Mesenchymal stem cell (in vitro differentiated cells and primary cell): ENCODE data around the gene KRTAP9-3.
A peak's percentile ranks its signal among the peaks of the same experiment; 100 is the strongest.
"Not testable (repeated sequence)": the region's sequence is repeated elsewhere in the genome, so short reads cannot be mapped to it uniquely, and the experiment has no call there.

Experiments
- DNase-seq: peaks from one replicate; pipeline ENCODE4 v3.0.0-alpha.2; 2013
- H2AFZ ChIP-seq: one replicate; pipeline ENCODE4 v1.6.1; 2013; ENCODE audit warnings: low read depth, mild to moderate bottlenecking, control low read depth, inconsistent platforms, low read length, moderate library complexity
- H2AK5ac ChIP-seq: 2 replicates; pipeline ENCODE4 v1.6.1; 2013; ENCODE audit warnings: low read length, moderate library complexity, mild to moderate bottlenecking, inconsistent platforms; ENCODE audit not compliant: severe bottlenecking
- H2BK120ac ChIP-seq: one replicate; pipeline ENCODE4 v1.6.1; 2013; ENCODE audit warnings: low read depth, mild to moderate bottlenecking, inconsistent platforms, low read length, moderate library complexity
- H2BK12ac ChIP-seq, 2 experiments: one replicate each; pipeline ENCODE4 v1.6.1; 2013; ENCODE audit warnings: inconsistent platforms in 2 of 2, low read length in 2 of 2, mild to moderate bottlenecking in 2 of 2, moderate library complexity in 2 of 2, control low read depth in 1 of 2
- H2BK15ac ChIP-seq: one replicate; pipeline ENCODE4 v1.6.1; 2013; ENCODE audit warnings: mild to moderate bottlenecking, low read depth, inconsistent platforms; ENCODE audit not compliant: poor library complexity, severe bottlenecking
- H2BK5ac ChIP-seq: 2 replicates; pipeline ENCODE4 v1.6.1; 2013; ENCODE audit warnings: low read depth, mild to moderate bottlenecking, low read length, control low read depth, inconsistent platforms; ENCODE audit not compliant: poor library complexity, severe bottlenecking
- H3K14ac ChIP-seq, 2 experiments: one replicate each; pipeline ENCODE4 v1.6.1; 2013; ENCODE audit warnings: inconsistent platforms in 2 of 2, low read length in 2 of 2, control low read depth in 1 of 2, mild to moderate bottlenecking in 1 of 2, moderate library complexity in 1 of 2
- H3K18ac ChIP-seq, 2 experiments: one replicate each; pipeline ENCODE4 v1.6.1; 2013; ENCODE audit warnings: inconsistent platforms in 2 of 2, low read length in 2 of 2, control low read depth in 1 of 2, low read depth in 1 of 2, mild to moderate bottlenecking in 1 of 2
- H3K23ac ChIP-seq, 2 experiments: one replicate each; pipeline ENCODE4 v1.6.1; 2013; ENCODE audit warnings: inconsistent platforms in 2 of 2, low read length in 2 of 2, mild to moderate bottlenecking in 2 of 2, moderate library complexity in 2 of 2, control low read depth in 1 of 2
- H3K27ac ChIP-seq: 2 replicates; pipeline ENCODE4 v1.5.1; 2013; ENCODE audit warnings: mild to moderate bottlenecking, moderate library complexity, low read length, control low read depth, inconsistent platforms; ENCODE audit not compliant: poor library complexity, severe bottlenecking
- H3K27me3 ChIP-seq, 2 experiments: 2 replicates each; pipeline versions ENCODE4 v1.6.1 to v1.7.0; 2013; ENCODE audit warnings: low read length in 2 of 2, mild to moderate bottlenecking in 2 of 2, moderate library complexity in 2 of 2, control low read depth in 1 of 2, inconsistent platforms in 1 of 2; ENCODE audit not compliant: control insufficient read depth in 1 of 2, insufficient read depth in 1 of 2
- H3K36me3 ChIP-seq, 2 experiments: 2 replicates each; pipeline versions ENCODE4 v1.6.1 to v1.7.0; 2013; ENCODE audit warnings: low read length in 2 of 2, control low read depth in 1 of 2, inconsistent platforms in 1 of 2, low read depth in 1 of 2, mild to moderate bottlenecking in 1 of 2; ENCODE audit not compliant: insufficient read depth in 2 of 2, control insufficient read depth in 1 of 2
- H3K4ac ChIP-seq, 2 experiments: one replicate each; pipeline ENCODE4 v1.6.1; 2013; ENCODE audit warnings: inconsistent platforms in 2 of 2, low read length in 2 of 2, mild to moderate bottlenecking in 2 of 2, moderate library complexity in 2 of 2, control low read depth in 1 of 2, low read depth in 1 of 2
- H3K4me1 ChIP-seq: 2 replicates; pipeline ENCODE4 v1.6.1; 2013; ENCODE audit warnings: low read depth, low read length, control low read depth; ENCODE audit not compliant: control insufficient read depth, insufficient read depth
- H3K4me2 ChIP-seq: 2 replicates; pipeline ENCODE4 v1.6.1; 2013; ENCODE audit warnings: low read length, mild to moderate bottlenecking, inconsistent platforms; ENCODE audit not compliant: poor library complexity, severe bottlenecking
- H3K4me3 ChIP-seq, 2 experiments: 2 replicates each; pipeline versions ENCODE4 v1.5.1 to v1.7.0; 2013; ENCODE audit warnings: low read length in 2 of 2, mild to moderate bottlenecking in 2 of 2, control low read depth in 1 of 2, low read depth in 1 of 2; ENCODE audit not compliant: insufficient read depth in 1 of 2
- H3K79me1 ChIP-seq: replicated peaks from 2 replicates; pipeline ENCODE4 v1.6.1; 2013; ENCODE audit warnings: mild to moderate bottlenecking, control low read depth, low read length, inconsistent platforms; ENCODE audit not compliant: poor library complexity, severe bottlenecking
- H3K9ac ChIP-seq: 2 replicates; pipeline ENCODE4 v1.7.0; 2013; ENCODE audit warnings: mild to moderate bottlenecking, low read length, moderate library complexity
- H3K9me3 ChIP-seq: 2 replicates; pipeline ENCODE4 v1.7.0; 2013; ENCODE audit warnings: mild to moderate bottlenecking, low read length; ENCODE audit not compliant: control insufficient read depth
- H4K8ac ChIP-seq: one replicate; pipeline ENCODE4 v1.6.1; 2013; ENCODE audit warnings: inconsistent platforms, mild to moderate bottlenecking, low read length, moderate library complexity
- H4K91ac ChIP-seq: one replicate; pipeline ENCODE4 v1.6.1; 2013; ENCODE audit warnings: mild to moderate bottlenecking, low read length, inconsistent platforms
- WGBS: methylation state at CpG from one replicate; pipeline ENCODE4 v1.1.7; 2013; ENCODE audit warnings: mixed read lengths; 5-methylcytosine and 5-hydroxymethylcytosine counted together

The KRTAP9-3 gene

GRCh38 chr17:41267711-41268110 lies 35.5 kb downstream of the KRTAP9-3 start:
- Histone ChIP-seq H3K4ac (no peak overlapping the region), H3K4me3 (no peak overlapping the region), H2BK120ac (no peak overlapping the region), H2BK15ac (no peak overlapping the region), H2BK5ac (no peak overlapping the region), H3K79me1 (no peaks in the 10 kb centered on the region), H2AFZ (no peak overlapping the region), H3K9ac (no peak overlapping the region), H4K91ac (no peak overlapping the region), H3K9me3 (no peaks in the 10 kb centered on the region), H3K27me3 (peaks cover 0 to 21% of the 10 kb centered on the region in 2 experiments), H3K18ac (no peak overlapping the region), H2BK12ac (no peak overlapping the region), H3K14ac (no peak overlapping the region), H3K4me1 (no peaks in the 10 kb centered on the region), H3K23ac (no peak overlapping the region), H4K8ac (no peak overlapping the region), H3K36me3 (no peaks in the 10 kb centered on the region), H3K27ac (no peak overlapping the region), H2AK5ac (no peak overlapping the region), H3K4me2 (no peak overlapping the region)
- WGBS = no CpG with 5 or more reads among the region's 3 CpGs
- DNase-seq = no peak

- H3K18ac ChIP-seq, DNase-seq, H2AK5ac ChIP-seq, H3K27ac ChIP-seq, H2BK120ac ChIP-seq, H3K23ac ChIP-seq, H3K14ac ChIP-seq, H2AFZ ChIP-seq, H3K27me3 ChIP-seq, H3K79me1 ChIP-seq, H2BK12ac ChIP-seq, H4K8ac ChIP-seq, H2BK15ac ChIP-seq, H3K4me1 ChIP-seq, H3K4me2 ChIP-seq, H2BK5ac ChIP-seq, H3K4me3 ChIP-seq, H3K36me3 ChIP-seq, H4K91ac ChIP-seq, H3K9me3 ChIP-seq, H3K9ac ChIP-seq, H3K4ac ChIP-seq: not testable (repeated sequence)
- no CpG with 5 or more reads among the region's 1 CpG for WGBS
These were observed 39.1 kb downstream of the KRTAP9-3 start for GRCh38 chr17:41271323-41271722.

- H3K79me1 ChIP-seq = no peaks in the 10 kb centered on the region
- no peak overlapping the region for H2BK12ac ChIP-seq
- H3K18ac ChIP-seq = no peak overlapping the region
- peaks cover 0 to 9% of the 10 kb centered on the region in 2 experiments for H3K27me3 ChIP-seq
- H3K14ac ChIP-seq = no peak overlapping the region
- no peak overlapping the region for H2BK5ac ChIP-seq
- no peak overlapping the region for H4K91ac ChIP-seq
- no peak overlapping the region for H2BK120ac ChIP-seq
- H3K4ac ChIP-seq = no peak overlapping the region
- WGBS = no CpG with 5 or more reads among the region's 1 CpG
- H3K9ac ChIP-seq = no peak overlapping the region
- H3K23ac ChIP-seq = no peak overlapping the region
- H4K8ac ChIP-seq = no peak overlapping the region
- DNase-seq = no peak
- H2AK5ac ChIP-seq = no peak overlapping the region
- H3K4me2 ChIP-seq = no peak overlapping the region
- H2BK15ac ChIP-seq = no peak overlapping the region
- H2AFZ ChIP-seq = no peak overlapping the region
- no peaks in the 10 kb centered on the region for H3K36me3 ChIP-seq
- H3K27ac ChIP-seq = no peak overlapping the region
- peaks cover 3% of the 10 kb centered on the region for H3K4me1 ChIP-seq
- no peaks in the 10 kb centered on the region for H3K9me3 ChIP-seq
- no peak overlapping the region for H3K4me3 ChIP-seq
These were observed 39.6 kb downstream of the KRTAP9-3 start for GRCh38 chr17:41271858-41272257.

- H2AFZ ChIP-seq, H4K91ac ChIP-seq, H3K4me2 ChIP-seq, H3K4ac ChIP-seq, H3K27me3 ChIP-seq, H3K36me3 ChIP-seq, H3K23ac ChIP-seq, H2BK5ac ChIP-seq, H3K27ac ChIP-seq, H3K9me3 ChIP-seq, H3K4me3 ChIP-seq, H2BK12ac ChIP-seq, DNase-seq, H3K9ac ChIP-seq, H2BK120ac ChIP-seq, H2AK5ac ChIP-seq, H3K18ac ChIP-seq, H3K79me1 ChIP-seq, H3K4me1 ChIP-seq, H2BK15ac ChIP-seq: not testable (repeated sequence)
- Histone ChIP-seq H3K14ac (peak within 1 kb of the TSS in 1 of 2 experiments; percentile 2), H4K8ac (peak within 1 kb of the TSS; percentile 29)
- 75% methylated on average over 3 of the region's 3 CpGs for WGBS
These were observed 43.5 kb downstream of the KRTAP9-3 start, which contains the start of gene KRTAP9-7 for GRCh38 chr17:41275648-41276190. KRTAP9-7 (plus strand) TSS chr17:41275698; CDS start chr17:41275698, 0 bp downstream.
